Hematopoietic multipotent progenitor cell treated with erythropoietin and hydrocortisone succinate and interleukin-3 and kit ligand, for 15 days (in vitro differentiated cells): ENCODE measurements around the gene PCDHA5.
"Not testable (repeated sequence)": the region's sequence is repeated elsewhere in the genome, so short reads cannot be mapped to it uniquely, and the experiment has no call there.

Experiments used
- DNase-seq: peaks from one replicate; pipeline ENCODE4 v3.0.0-alpha.2; 2015; ENCODE audit warnings: low spot score

PCDHA5 gene

GRCh38 chr5:140823475-140823874 lies 2.1 kb downstream of the PCDHA5 start:
- no peak for DNase-seq

GRCh38 chr5:140827704-140828361 lies 6.4 kb downstream of the PCDHA5 start, which contains the start of gene PCDHA6:
Gene PCDHA6 (plus strand): TSS chr5:140827960. CDS start chr5:140828092, 132 bp downstream.
- DNase-seq, result no peak

DNA sequence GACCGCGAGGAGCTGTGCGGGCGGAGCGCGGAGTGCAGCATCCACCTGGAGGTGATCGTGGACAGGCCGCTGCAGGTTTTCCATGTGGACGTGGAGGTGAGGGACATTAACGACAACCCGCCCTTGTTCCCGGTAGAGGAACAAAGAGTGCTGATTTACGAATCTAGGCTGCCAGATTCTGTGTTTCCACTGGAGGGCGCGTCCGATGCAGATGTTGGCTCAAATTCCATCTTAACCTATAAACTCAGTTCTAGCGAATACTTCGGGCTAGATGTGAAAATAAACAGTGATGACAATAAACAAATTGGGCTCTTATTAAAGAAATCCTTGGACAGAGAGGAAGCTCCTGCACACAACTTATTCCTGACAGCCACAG lies 6.9 kb downstream of the PCDHA5 start:
- DNase-seq, result no peak

- not testable (repeated sequence) for DNase-seq
Measured at GRCh38 chr5:140829511-140830501, 8.4 kb downstream of the PCDHA5 start.

DNA sequence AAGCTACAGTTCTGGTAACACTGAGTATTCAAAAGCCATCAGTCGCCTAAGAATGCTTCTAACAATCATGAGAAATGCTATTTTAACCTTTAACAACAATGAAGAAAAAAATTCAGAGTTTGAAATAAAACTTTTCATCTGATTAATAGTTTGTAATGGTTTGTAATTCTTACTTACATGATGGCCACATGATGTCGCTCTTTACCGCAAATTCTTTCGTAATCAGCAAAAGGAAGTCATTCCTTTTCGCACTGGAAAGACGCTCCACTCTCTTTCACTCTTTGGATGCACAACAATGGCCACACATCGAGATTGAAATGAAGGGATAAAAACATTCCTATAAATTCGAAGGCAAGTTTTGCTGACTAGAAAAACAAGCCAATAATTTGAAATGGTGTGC lies 12.6 kb downstream of the PCDHA5 start, which contains the start of gene PCDHA7:
PCDHA7 (plus strand) TSS at position 277 of the 400 bp plus-strand sequence; CDS start at position 392, 115 bp downstream.
- DNase-seq, result no peak

DNA sequence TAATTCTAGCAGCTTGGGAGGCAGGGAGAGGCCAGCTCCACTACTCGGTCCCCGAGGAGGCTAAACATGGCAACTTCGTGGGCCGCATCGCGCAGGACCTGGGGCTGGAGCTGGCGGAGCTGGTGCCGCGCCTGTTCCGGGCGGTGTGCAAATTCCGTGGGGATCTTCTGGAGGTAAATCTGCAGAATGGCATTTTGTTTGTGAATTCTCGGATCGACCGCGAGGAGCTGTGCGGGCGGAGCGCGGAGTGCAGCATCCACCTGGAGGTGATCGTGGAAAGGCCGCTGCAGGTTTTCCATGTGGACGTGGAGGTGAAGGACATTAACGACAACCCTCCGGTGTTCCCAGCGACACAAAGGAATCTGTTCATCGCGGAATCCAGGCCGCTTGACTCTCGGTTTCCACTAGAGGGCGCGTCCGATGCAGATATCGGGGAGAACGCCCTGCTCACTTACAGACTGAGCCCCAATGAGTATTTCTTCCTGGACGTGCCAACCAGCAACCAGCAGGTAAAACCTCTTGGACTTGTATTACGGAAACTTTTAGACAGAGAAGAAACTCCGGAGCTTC lies 13.1 kb downstream of the PCDHA5 start:
- not testable (repeated sequence) for DNase-seq

GRCh38 chr5:140835622-140836510 lies 14.5 kb downstream of the PCDHA5 start:
- DNase-seq, result no peak

GRCh38 chr5:140840978-140841962 lies 19.9 kb downstream of the PCDHA5 start, which contains the start of gene PCDHA8:
Gene PCDHA8 (plus strand): TSS chr5:140841187. CDS start chr5:140841322, 135 bp downstream.
- no peak for DNase-seq

- DNase-seq, result no peak
Measured at GRCh38 chr5:140842798-140843733, 21.7 kb downstream of the PCDHA5 start.

DNA sequence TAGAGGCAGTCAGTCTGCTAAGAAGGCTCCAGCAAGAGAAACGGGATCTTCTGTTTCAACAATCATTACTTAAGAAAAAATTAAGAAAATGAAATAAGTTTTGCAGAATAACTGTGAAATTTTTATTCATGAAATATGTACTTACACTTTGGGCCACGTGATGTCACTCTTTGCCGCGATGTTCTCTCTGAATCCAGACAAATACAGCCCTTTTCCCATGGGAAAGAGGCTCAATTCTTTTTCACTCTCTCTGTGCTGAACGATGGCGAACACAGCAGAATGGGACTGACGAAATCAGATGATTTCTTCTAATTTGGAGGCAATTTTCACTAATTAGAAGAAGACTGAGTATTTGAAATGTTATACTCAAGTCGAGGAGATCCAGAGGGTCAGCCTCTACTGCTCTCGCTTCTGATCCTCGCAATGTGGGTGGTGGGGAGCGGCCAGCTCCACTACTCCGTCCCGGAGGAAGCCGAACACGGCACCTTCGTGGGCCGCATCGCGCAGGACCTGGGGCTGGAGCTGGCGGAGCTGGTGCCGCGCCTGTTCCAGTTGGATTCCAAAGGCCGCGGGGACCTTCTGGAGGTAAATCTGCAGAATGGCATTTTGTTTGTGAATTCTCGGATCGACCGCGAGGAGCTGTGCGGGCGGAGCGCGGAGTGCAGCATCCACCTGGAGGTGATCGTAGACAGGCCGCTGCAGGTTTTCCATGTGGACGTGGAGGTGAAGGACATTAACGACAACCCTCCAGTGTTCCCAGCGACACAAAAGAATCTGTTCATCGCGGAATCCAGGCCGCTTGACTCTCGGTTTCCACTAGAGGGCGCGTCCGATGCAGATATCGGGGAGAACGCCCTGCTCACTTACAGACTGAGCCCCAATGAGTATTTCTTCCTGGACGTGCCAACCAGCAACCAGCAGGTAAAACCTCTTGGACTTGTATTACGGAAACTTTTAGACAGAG lies 27.0 kb downstream of the PCDHA5 start, which contains the start of gene PCDHA9:
PCDHA9 (plus strand) TSS at position 244 of the 964 bp plus-strand sequence; CDS start at position 358, 114 bp downstream.
- DNase-seq, result not testable (repeated sequence)

GRCh38 chr5:140849831-140850634 lies 28.6 kb downstream of the PCDHA5 start:
- DNase-seq, result not testable (repeated sequence)

DNA sequence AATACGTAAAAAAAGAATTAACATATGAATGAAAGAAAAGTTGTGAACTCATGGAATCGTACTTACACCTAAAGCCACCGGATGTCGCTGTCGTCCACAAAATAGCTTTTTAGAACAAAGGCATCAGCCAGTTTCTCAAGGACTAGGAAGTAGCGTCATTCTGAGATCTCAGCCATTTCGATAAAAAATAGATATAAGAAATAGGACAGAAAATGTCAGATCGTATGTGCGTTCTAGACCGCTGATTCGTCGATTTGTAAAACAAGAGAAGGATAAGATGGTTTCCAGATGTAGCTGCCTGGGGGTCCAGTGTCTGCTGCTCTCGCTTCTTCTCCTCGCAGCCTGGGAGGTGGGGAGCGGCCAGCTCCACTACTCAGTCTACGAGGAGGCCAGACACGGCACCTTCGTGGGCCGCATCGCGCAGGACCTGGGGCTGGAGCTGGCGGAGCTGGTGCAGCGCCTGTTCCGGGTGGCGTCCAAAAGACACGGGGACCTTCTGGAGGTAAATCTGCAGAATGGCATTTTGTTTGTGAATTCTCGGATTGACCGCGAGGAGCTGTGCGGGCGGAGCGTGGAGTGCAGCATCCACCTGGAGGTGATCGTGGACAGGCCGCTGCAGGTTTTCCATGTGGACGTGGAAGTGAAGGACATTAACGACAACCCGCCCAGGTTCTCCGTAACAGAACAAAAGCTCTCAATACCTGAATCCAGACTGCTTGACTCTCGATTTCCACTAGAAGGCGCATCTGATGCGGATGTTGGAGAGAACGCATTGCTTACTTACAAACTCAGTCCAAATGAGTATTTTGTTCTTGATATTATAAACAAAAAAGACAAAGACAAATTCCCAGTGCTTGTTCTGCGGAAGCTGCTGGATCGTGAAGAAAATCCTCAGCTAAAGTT lies 34.6 kb downstream of the PCDHA5 start, which contains the start of gene PCDHA10:
PCDHA10 (plus strand) TSS at position 126 of the 903 bp plus-strand sequence; CDS start at position 278, 152 bp downstream.
- no peak for DNase-seq

DNA sequence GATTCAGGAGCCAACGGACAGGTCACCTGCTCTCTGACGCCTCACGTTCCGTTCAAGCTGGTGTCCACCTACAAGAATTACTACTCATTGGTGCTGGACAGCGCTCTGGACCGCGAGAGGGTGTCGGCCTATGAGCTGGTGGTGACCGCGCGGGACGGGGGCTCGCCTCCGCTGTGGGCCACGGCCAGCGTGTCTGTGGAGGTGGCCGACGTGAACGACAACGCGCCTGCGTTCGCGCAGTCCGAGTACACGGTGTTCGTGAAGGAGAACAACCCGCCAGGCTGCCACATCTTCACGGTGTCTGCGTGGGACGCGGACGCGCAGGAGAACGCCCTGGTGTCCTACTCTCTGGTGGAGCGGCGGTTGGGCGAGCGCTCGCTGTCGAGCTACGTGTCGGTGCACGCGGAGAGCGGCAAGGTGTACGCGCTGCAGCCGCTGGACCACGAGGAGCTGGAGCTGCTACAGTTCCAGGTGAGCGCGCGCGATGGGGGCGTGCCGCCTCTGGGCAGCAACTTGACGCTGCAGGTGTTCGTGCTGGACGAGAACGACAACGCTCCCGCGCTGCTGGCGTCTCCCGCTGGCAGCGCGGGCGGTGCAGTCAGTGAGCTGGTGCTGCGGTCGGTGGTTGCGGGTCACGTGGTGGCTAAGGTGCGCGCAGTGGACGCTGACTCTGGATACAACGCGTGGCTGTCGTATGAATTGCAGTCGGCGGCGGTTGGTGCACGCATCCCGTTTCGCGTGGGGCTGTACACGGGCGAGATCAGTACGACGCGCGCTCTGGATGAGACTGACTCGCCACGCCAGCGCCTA lies 36.0 kb downstream of the PCDHA5 start:
- DNase-seq, result no peak

GRCh38 chr5:140857987-140858240 lies 36.5 kb downstream of the PCDHA5 start:
- no peak for DNase-seq
